Measurements from ENCODE around the gene RTN4RL2.

Gene RTN4RL2

GRCh38 chr11:57523419-57523818 is 63.1 kb downstream of the RTN4RL2 start:
- DNase-seq (ENCODE audit: low read depth in 3 of 3, low spot score in 1 of 3) = no peak
